Thymus (tissue), 11 donors: ENCODE results near the gene TMEM240. TPM values are rescaled to one million over a fixed set of nuclear protein-coding genes. Genes with fewer than 3 reads are reported as not detected.

Experiments used
- DNase-seq, 9 donors: peaks; one replicate each; pipeline ENCODE4 v3.0.0-alpha.2; 2013; ENCODE audit warnings: low spot score in 9 of 9, low read depth in 6 of 9, missing footprints in 1 of 9
- H3K27ac ChIP-seq, 2 donors: one replicate each; pipeline ENCODE4 v1.5.1; 2013; ENCODE audit warnings: control low read depth in 1 of 2, low read depth in 1 of 2, low read length in 1 of 2, mild to moderate bottlenecking in 1 of 2, moderate library complexity in 1 of 2
- H3K27me3 ChIP-seq, 2 donors: one replicate each; pipeline ENCODE4 v1.5.1; 2013; ENCODE audit warnings: low read length in 1 of 2; ENCODE audit not compliant: control insufficient read depth in 2 of 2, insufficient read depth in 1 of 2
- H3K36me3 ChIP-seq, 2 donors: one replicate each; pipeline ENCODE4 v1.5.1; 2013; ENCODE audit warnings: low read length in 1 of 2, mild to moderate bottlenecking in 1 of 2, moderate library complexity in 1 of 2; ENCODE audit not compliant: control insufficient read depth in 2 of 2, insufficient read depth in 2 of 2
- H3K4me1 ChIP-seq, 2 donors: one replicate each; pipeline ENCODE4 v1.5.1; 2013; ENCODE audit warnings: low read length in 2 of 2; ENCODE audit not compliant: control insufficient read depth in 2 of 2, insufficient read depth in 2 of 2
- H3K4me3 ChIP-seq, 2 donors: one replicate each; pipeline ENCODE4 v1.5.1; 2013; ENCODE audit warnings: low read length in 2 of 2, control low read depth in 1 of 2, mild to moderate bottlenecking in 1 of 2
- H3K9me3 ChIP-seq, 2 donors: one replicate each; pipeline ENCODE4 v1.5.1; 2013; ENCODE audit warnings: low read length in 1 of 2, mild to moderate bottlenecking in 1 of 2; ENCODE audit not compliant: control insufficient read depth in 2 of 2, insufficient read depth in 1 of 2
- WGBS: extraction: QIAGEN DNeasy Blood & Tissue Kit; methylation state at CpG from one replicate; pipeline ENCODE4 v1.1.7; 2013; 5-methylcytosine and 5-hydroxymethylcytosine counted together
- polyA plus RNA-seq: library from polyadenylated mRNA; stranded (reverse); fragments of 200-250 nt; gene quantifications from one replicate; pipeline ENCODE4 v1.2.3, GENCODE V29; 2013
- total RNA-seq: library from RNA; stranded (reverse); fragments of 120-200 nt; gene quantifications from one replicate; pipeline ENCODE4 v1.2.4, GENCODE V29; 2013
- donor health status: healthy.

TMEM240 gene
- total and polyA plus RNA-seq, 2 donors = 0.42 to 2.8 TPM

GRCh38 chr1:1551524-1552262 is 11.3 kb upstream of the TMEM240 start:
- Histone ChIP-seq H3K27ac (no peak overlapping the region), H3K27me3 (no peaks in the 10 kb centered on the region), H3K9me3 (peaks cover 0 to 3% of the 10 kb centered on the region in 2 donors), H3K4me3 (no peak overlapping the region), H3K36me3 (peaks cover 2 to 20% of the 10 kb centered on the region in 2 donors), H3K4me1 (no peaks in the 10 kb centered on the region)
- no peak for DNase-seq
- WGBS = 97% methylated on average over 33 of the region's 33 CpGs

- no peak overlapping the region for H3K27ac ChIP-seq
- 95% methylated on average over 15 of the region's 15 CpGs for WGBS
- DNase-seq = no peak
Observed at GRCh38 chr1:1550591-1551432, 10.4 kb upstream of the TMEM240 start.

GRCh38 chr1:1550087-1550486 is 9.7 kb upstream of the TMEM240 start:
- Histone ChIP-seq H3K4me1 (no peaks in the 10 kb centered on the region), H3K27me3 (no peaks in the 10 kb centered on the region), H3K4me3 (no peak overlapping the region), H3K9me3 (peaks cover 0 to 3% of the 10 kb centered on the region in 2 donors), H3K36me3 (peaks cover 0 to 14% of the 10 kb centered on the region in 2 donors), H3K27ac (no peak overlapping the region)
- no peak for DNase-seq
- WGBS = 97% methylated on average over 7 of the region's 7 CpGs

More at GRCh38 chr1:1550591-1551432, 10.4 kb upstream of the TMEM240 start:
- H3K4me3 ChIP-seq = no peak overlapping the region
- H3K27me3 ChIP-seq = no peaks in the 10 kb centered on the region
- peaks cover 2 to 19% of the 10 kb centered on the region in 2 donors for H3K36me3 ChIP-seq
- H3K9me3 ChIP-seq = peaks cover 0 to 3% of the 10 kb centered on the region in 2 donors
- no peaks in the 10 kb centered on the region for H3K4me1 ChIP-seq

- H3K4me1 ChIP-seq = no peaks in the 10 kb centered on the region
- WGBS = 98% methylated on average over 14 of the region's 14 CpGs
- peaks cover 4 to 16% of the 10 kb centered on the region in 2 donors for H3K36me3 ChIP-seq
- DNase-seq = no peak
- no peaks in the 10 kb centered on the region for H3K9me3 ChIP-seq
- no peak overlapping the region for H3K27ac ChIP-seq
- H3K4me3 ChIP-seq = no peak overlapping the region
- no peaks in the 10 kb centered on the region for H3K27me3 ChIP-seq
Observed at GRCh38 chr1:1548591-1548990, 8.2 kb upstream of the TMEM240 start.

DNA sequence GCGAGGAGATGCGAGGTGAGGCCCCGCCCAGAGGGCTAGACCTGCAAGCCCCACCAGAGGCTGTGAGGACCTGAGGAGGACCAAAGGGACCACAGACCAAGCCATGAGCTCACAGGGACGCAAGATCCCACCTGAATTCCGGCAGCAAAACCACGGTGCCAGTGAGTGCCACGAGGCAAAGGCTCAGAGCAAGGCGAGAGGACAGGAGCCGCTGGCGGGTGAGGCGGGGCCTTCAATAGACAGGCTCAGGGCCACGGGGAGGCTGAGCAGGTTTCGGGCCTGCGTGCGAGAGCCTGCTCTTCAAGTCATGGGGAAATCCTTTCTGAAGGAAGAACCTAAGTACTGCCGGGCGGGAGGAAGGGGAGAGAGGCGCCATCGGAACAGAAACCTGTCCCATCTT is 7.1 kb upstream of the TMEM240 start:
- Histone ChIP-seq H3K36me3 (peaks cover 8 to 27% of the 10 kb centered on the region in 2 donors), H3K4me3 (no peak overlapping the region), H3K27me3 (no peaks in the 10 kb centered on the region), H3K9me3 (no peaks in the 10 kb centered on the region), H3K4me1 (no peaks in the 10 kb centered on the region), H3K27ac (no peak overlapping the region)
- WGBS = 94% methylated on average over 19 of the region's 19 CpGs
- no peak for DNase-seq

DNA sequence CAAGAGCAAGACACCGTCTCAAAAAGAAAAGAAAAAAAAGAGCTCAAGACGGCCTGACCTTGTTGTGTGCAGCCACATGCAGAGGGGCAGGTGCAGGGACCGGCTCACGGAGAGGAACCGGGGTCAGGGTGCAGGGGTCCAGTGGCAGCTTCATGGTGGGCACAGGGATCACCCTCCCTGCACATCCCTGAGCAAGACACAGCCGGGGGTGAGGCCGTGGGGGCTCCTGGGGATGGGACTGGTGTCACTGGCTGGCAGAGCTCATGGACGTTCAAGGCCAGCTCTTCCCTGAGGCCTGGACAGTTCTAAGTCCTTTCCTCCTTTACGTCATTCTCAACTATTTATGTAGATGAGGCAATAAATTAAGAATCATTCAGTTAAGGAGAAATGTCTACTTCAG is 6.6 kb upstream of the TMEM240 start:
- Histone ChIP-seq H3K36me3 (peaks cover 10 to 32% of the 10 kb centered on the region in 2 donors), H3K4me3 (no peak overlapping the region), H3K9me3 (no peaks in the 10 kb centered on the region), H3K27ac (no peak overlapping the region), H3K27me3 (no peaks in the 10 kb centered on the region), H3K4me1 (no peaks in the 10 kb centered on the region)
- DNase-seq = no peak
- 96% methylated on average over 9 of the region's 9 CpGs for WGBS

DNA sequence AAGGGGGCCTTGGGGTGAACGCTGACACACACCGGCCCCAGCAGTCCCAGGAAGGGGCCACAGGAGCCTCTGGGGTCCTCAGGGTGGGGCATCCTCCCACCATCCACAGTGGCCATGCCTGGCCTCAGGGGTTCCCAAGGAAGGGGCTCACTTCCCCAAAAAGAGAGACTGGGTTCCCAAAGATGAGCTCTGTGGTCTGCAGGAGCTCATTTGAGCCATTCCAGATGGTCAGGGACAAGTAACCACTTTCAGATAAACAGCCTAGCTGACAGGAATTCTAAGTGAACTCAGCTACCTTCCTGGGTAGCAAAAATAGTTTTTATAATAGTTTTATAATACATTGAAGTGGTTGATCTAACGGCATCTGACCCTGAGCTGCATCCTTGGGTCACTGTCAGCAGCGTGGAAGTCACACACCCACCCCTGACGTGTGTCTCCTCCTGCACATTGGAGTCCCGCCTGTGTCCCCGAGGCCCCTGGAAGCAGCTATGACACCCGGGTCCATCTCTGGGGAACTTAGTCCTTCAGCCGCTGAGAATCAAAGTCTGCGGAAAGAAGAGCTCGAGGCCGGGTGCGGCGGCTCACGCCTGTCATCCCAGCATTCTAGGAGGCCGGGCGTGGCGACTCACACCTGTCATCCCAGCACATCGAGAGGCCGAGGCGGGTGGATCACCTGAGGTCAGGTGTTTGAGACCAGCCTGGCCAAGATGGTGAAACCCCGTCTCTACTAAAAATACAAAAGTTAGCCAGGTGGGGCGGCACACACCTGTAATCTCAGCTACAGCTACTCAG is 5.7 kb upstream of the TMEM240 start:
- H3K27ac ChIP-seq = no peak overlapping the region
- no peaks in the 10 kb centered on the region for H3K9me3 ChIP-seq
- no peak for DNase-seq
- H3K36me3 ChIP-seq = peaks cover 17 to 40% of the 10 kb centered on the region in 2 donors
- H3K4me1 ChIP-seq = no peaks in the 10 kb centered on the region
- 96% methylated on average over 23 of the region's 23 CpGs for WGBS
- no peak overlapping the region for H3K4me3 ChIP-seq
- peaks cover 0 to 2% of the 10 kb centered on the region in 2 donors for H3K27me3 ChIP-seq

- Histone ChIP-seq H3K27ac (no peak overlapping the region), H3K4me1 (peaks cover 2 to 4% of the 10 kb centered on the region in 2 donors), H3K27me3 (peaks cover under 1 to 10% of the 10 kb centered on the region in 2 donors), H3K4me3 (no peak overlapping the region), H3K36me3 (peaks cover 21 to 43% of the 10 kb centered on the region in 2 donors), H3K9me3 (no peaks in the 10 kb centered on the region)
- 95% methylated on average over 10 of the region's 10 CpGs for WGBS
- no peak for DNase-seq
Observed at GRCh38 chr1:1544544-1544943, 4.1 kb upstream of the TMEM240 start.
